Inflammatory macrophage (primary cell): ENCODE measurements around the gene FAM98C.

Experiments
- DNase-seq, 2 donors: peaks; one replicate each; pipeline ENCODE4 v3.0.0-alpha.2; 2020 to 2022

Gene FAM98C

GRCh38 chr19:38457690-38458405 lies 55.0 kb downstream of the FAM98C start:
- no peak for DNase-seq
